K562 (cell line): ENCODE measurements around the gene DBP. TPM values are rescaled to one million over a fixed set of nuclear protein-coding genes. Genes with fewer than 3 reads are reported as not detected.

ENCODE experiments used
- HDGF ChIP-seq: fragments of 450-650 bp; IDR thresholded peaks from 2 replicates; pipeline ENCODE4 v1.6.1; 2016
- IRF9 ChIP-seq: fragments of 450-650 bp; IDR thresholded peaks from 2 replicates; pipeline ENCODE4 v1.6.1; 2016; ENCODE audit warnings: missing biosample characterization, missing genetic modification characterization
- RB1 ChIP-seq: fragments of 450-650 bp; IDR thresholded peaks from 2 replicates; pipeline ENCODE4 v1.6.1; 2017; ENCODE audit warnings: low read depth, mild to moderate bottlenecking
- SMAD2 ChIP-seq: fragments of 150-350 bp; IDR thresholded peaks from 2 replicates; pipeline ENCODE4 v1.6.1; 2014; ENCODE audit warnings: low read depth, mild to moderate bottlenecking, low read length
- THRB ChIP-seq: fragments of 450-650 bp; formaldehyde crosslinking; conservative IDR thresholded peaks from 2 replicates; pipeline ENCODE4 v1.4.0; 2022; ENCODE audit warnings: mild to moderate bottlenecking, missing genetic modification characterization
- ZNF23 ChIP-seq: fragments of 250-450 bp; sonication (Bioruptor Pico); IDR thresholded peaks from 2 replicates; pipeline ENCODE4 v1.4.0; 2020; ENCODE audit warnings: mild to moderate bottlenecking
- ZNF311 ChIP-seq: fragments of 250-450 bp; sonication (Bioruptor Pico); IDR thresholded peaks from 2 replicates; pipeline ENCODE4 v1.4.0; 2020; ENCODE audit warnings: mild to moderate bottlenecking, moderate library complexity
- ZNF445 ChIP-seq: fragments of 250-450 bp; sonication (Bioruptor Pico); IDR thresholded peaks from 2 replicates; pipeline ENCODE4 v1.4.0; 2020; ENCODE audit warnings: low read depth, mild to moderate bottlenecking, moderate library complexity
- ZNF507 ChIP-seq: conservative IDR thresholded peaks from 2 replicates; pipeline ENCODE4 v1.6.1; 2017; ENCODE audit warnings: missing genetic modification characterization, missing compliant biosample characterization
- ZNF57 ChIP-seq: fragments of 450-650 bp; formaldehyde crosslinking; IDR thresholded peaks from 2 replicates; pipeline ENCODE4 v1.4.0; 2020; ENCODE audit warnings: mild to moderate bottlenecking, moderate library complexity
- ZSCAN29 ChIP-seq: fragments of 450-650 bp; IDR thresholded peaks from 2 replicates; pipeline ENCODE4 v1.6.1; 2017
- polyA plus RNA-seq, 8 experiments: library from polyadenylated mRNA; depleted of rRNA in 4 of 8; stranded (reverse) in 5 of 8; unstranded in 3 of 8; fragments of >200 nt; fragmentation: Nextera tagmentation in 2 of 8; fragmentation: Illumina TruSeq in 1 of 8; extraction: Ambion mirVana in 2 of 8; extraction: Trizol in 1 of 8; gene quantifications; 2 replicates each; pipeline versions ENCODE4 v1.2.1 to v1.2.3, GENCODE V29; 2011 to 2014; ENCODE audit warnings: inconsistent platforms in 1 of 8, missing spikeins in 1 of 8
- total RNA-seq, 7 experiments: library from RNA; depleted of rRNA in 6 of 7; stranded (reverse); fragments of >200 nt in 6 of 7; fragmentation: Illumina TruSeq in 2 of 7; extraction: Trizol in 2 of 7; gene quantifications; 2 replicates each; pipeline versions ENCODE4 v1.2.1 to v1.2.3, GENCODE V29; 2011 to 2021; ENCODE audit warnings: low replicate concordance in 1 of 7
- TF ChIP-seq, protein P1 (sequence below): fragments of 250-450 bp; sonication (Bioruptor Pico); IDR thresholded peaks from 2 replicates; pipeline ENCODE4 v1.9.0; 2021; ENCODE audit warnings: mild to moderate bottlenecking, inconsistent platforms
- TF ChIP-seq, protein P2 (sequence below): sonication (generic); formaldehyde crosslinking; IDR thresholded peaks from 2 replicates; pipeline ENCODE4 v1.8.0; 2022; ENCODE audit warnings: mild to moderate bottlenecking, missing genetic modification reagents
- TF ChIP-seq, protein P3 (sequence below): fragments of 450-650 bp; IDR thresholded peaks from 2 replicates; pipeline ENCODE4 v1.6.1; 2016; ENCODE audit warnings: mild to moderate bottlenecking

Gene DBP
- total and polyA plus RNA-seq, 9 of the 15 experiments (the other 6 are each of a cell fraction or from before 2014, with no cell fraction given), result 0.25 to 5.5 (median 1.8) TPM

DNA sequence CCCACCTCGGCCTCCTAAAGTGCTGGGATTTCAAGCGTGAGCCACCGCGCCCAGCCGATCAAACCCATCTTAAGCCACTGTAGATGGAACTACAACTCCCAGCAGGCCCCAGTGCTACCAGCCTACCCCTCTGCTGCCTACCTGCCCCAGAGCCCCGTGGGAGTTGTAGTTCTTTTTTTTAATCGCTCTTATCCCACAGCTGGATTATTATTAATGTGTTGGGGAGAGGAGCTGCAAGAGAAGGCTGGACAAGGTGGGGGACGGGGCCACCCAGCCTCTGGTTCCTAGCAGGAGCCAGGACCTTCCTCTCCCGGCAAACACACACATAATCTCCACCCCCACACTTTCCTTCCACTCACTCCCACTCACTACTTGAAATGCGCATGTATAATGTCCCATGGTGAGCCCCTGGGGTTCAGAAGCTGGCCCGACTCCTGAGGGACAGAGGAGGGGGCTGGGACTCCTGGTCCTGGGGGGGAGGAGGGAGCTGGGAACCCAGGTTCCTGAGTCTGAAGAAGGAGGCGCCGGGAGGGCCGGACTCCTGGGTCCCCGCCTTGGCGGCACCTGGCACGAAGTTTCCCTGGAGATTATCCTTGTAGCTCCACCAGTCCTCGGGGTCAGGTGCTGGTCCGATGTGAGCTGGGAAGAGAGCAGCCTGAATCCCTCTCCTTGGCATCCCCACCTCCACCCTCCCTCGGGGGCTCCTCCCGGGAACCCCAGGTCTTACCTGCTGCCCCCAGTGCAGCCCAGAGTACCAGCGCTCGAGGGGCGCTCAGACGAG is 7.8 kb upstream of the DBP start (continued):
- TF ChIP-seq, protein P1, sequence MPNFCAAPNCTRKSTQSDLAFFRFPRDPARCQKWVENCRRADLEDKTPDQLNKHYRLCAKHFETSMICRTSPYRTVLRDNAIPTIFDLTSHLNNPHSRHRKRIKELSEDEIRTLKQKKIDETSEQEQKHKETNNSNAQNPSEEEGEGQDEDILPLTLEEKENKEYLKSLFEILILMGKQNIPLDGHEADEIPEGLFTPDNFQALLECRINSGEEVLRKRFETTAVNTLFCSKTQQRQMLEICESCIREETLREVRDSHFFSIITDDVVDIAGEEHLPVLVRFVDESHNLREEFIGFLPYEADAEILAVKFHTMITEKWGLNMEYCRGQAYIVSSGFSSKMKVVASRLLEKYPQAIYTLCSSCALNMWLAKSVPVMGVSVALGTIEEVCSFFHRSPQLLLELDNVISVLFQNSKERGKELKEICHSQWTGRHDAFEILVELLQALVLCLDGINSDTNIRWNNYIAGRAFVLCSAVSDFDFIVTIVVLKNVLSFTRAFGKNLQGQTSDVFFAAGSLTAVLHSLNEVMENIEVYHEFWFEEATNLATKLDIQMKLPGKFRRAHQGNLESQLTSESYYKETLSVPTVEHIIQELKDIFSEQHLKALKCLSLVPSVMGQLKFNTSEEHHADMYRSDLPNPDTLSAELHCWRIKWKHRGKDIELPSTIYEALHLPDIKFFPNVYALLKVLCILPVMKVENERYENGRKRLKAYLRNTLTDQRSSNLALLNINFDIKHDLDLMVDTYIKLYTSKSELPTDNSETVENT (CRISPR knock-in tag), result no peak
- no peak for TF ChIP-seq IRF9 (tag)
- TF ChIP-seq RB1, result no peak
- no peak for TF ChIP-seq ZNF445
- TF ChIP-seq ZNF311 (CRISPR knock-in tag), result no peak
- TF ChIP-seq, protein P2, sequence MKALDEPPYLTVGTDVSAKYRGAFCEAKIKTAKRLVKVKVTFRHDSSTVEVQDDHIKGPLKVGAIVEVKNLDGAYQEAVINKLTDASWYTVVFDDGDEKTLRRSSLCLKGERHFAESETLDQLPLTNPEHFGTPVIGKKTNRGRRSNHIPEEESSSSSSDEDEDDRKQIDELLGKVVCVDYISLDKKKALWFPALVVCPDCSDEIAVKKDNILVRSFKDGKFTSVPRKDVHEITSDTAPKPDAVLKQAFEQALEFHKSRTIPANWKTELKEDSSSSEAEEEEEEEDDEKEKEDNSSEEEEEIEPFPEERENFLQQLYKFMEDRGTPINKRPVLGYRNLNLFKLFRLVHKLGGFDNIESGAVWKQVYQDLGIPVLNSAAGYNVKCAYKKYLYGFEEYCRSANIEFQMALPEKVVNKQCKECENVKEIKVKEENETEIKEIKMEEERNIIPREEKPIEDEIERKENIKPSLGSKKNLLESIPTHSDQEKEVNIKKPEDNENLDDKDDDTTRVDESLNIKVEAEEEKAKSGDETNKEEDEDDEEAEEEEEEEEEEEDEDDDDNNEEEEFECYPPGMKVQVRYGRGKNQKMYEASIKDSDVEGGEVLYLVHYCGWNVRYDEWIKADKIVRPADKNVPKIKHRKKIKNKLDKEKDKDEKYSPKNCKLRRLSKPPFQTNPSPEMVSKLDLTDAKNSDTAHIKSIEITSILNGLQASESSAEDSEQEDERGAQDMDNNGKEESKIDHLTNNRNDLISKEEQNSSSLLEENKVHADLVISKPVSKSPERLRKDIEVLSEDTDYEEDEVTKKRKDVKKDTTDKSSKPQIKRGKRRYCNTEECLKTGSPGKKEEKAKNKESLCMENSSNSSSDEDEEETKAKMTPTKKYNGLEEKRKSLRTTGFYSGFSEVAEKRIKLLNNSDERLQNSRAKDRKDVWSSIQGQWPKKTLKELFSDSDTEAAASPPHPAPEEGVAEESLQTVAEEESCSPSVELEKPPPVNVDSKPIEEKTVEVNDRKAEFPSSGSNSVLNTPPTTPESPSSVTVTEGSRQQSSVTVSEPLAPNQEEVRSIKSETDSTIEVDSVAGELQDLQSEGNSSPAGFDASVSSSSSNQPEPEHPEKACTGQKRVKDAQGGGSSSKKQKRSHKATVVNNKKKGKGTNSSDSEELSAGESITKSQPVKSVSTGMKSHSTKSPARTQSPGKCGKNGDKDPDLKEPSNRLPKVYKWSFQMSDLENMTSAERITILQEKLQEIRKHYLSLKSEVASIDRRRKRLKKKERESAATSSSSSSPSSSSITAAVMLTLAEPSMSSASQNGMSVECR (CRISPR knock-in tag), result peak; percentile 26; the same call in 1 of the 2 replicates
- TF ChIP-seq ZNF23, result no peak
- no peak for TF ChIP-seq THRB (CRISPR knock-in tag)
- no peak for TF ChIP-seq ZNF57 (CRISPR knock-in tag)
- TF ChIP-seq, protein P3, sequence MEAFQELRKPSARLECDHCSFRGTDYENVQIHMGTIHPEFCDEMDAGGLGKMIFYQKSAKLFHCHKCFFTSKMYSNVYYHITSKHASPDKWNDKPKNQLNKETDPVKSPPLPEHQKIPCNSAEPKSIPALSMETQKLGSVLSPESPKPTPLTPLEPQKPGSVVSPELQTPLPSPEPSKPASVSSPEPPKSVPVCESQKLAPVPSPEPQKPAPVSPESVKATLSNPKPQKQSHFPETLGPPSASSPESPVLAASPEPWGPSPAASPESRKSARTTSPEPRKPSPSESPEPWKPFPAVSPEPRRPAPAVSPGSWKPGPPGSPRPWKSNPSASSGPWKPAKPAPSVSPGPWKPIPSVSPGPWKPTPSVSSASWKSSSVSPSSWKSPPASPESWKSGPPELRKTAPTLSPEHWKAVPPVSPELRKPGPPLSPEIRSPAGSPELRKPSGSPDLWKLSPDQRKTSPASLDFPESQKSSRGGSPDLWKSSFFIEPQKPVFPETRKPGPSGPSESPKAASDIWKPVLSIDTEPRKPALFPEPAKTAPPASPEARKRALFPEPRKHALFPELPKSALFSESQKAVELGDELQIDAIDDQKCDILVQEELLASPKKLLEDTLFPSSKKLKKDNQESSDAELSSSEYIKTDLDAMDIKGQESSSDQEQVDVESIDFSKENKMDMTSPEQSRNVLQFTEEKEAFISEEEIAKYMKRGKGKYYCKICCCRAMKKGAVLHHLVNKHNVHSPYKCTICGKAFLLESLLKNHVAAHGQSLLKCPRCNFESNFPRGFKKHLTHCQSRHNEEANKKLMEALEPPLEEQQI, result no peak
- TF ChIP-seq ZSCAN29, result no peak
- TF ChIP-seq ZNF507, result no peak
- 0 out of 2 replicates have a peak, but pooled peaks have one; percentile 78 for TF ChIP-seq SMAD2
- no peak for TF ChIP-seq HDGF
